ENCODE results near the gene DNAJC13. TPM values are rescaled to one million over a fixed set of nuclear protein-coding genes. Genes with fewer than 3 reads are reported as not detected.

The DNAJC13 gene
- total and polyA plus RNA-seq, 4 donors: 12.0 to 70.4 (median 32.9) TPM

GRCh38 chr3:132563420-132564069 lies 146.2 kb downstream of the DNAJC13 start:
- Histone ChIP-seq H3K9me3 (ENCODE audit: control insufficient read depth, low read length) (no peaks in the 10 kb centered on the region), H3K36me3 (ENCODE audit: control insufficient read depth in 1 of 2, insufficient read depth in 2 of 2, low read length in 1 of 2) (peaks cover 0 to 3% of the 10 kb centered on the region in 2 donors), H3K4me1 (ENCODE audit: control insufficient read depth in 1 of 2, insufficient read depth in 2 of 2, low read length in 2 of 2) (peaks cover 0 to 4% of the 10 kb centered on the region in 2 donors), H3K4me3 (ENCODE audit: low read length in 2 of 2) (no peak overlapping the region), H3K27ac (ENCODE audit: low read depth in 1 of 2, low read length in 2 of 2) (peak overlapping the region in 1 of 2 donors; percentile 28), H3K27me3 (ENCODE audit: control insufficient read depth in 1 of 2, insufficient read depth in 2 of 2, low read length in 1 of 2) (no peaks in the 10 kb centered on the region)
- 52 to 63% methylated on average over 4 of the region's 4 CpGs for WGBS, 2 donors
- ATAC-seq (ENCODE audit: low FRiP score) (no peak), DNase-seq (no peak)
- intact Hi-C loops (cut with DNase I): loop anchor here in 1 of 2 donors (5.0 kb wide), 1 partner anchor 34 kb away; the partner anchor contains the start of gene ACKR4

GRCh38 chr3:132564070-132564465 lies 146.8 kb downstream of the DNAJC13 start:
- no peak for DNase-seq
- WGBS, 2 donors: 89 to 92% methylated on average over 2 of the region's 2 CpGs
- Histone ChIP-seq H3K27me3 (ENCODE audit: control insufficient read depth in 1 of 2, insufficient read depth in 2 of 2, low read length in 1 of 2) (no peaks in the 10 kb centered on the region), H3K4me1 (ENCODE audit: control insufficient read depth in 1 of 2, insufficient read depth in 2 of 2, low read length in 2 of 2) (peaks cover 0 to 4% of the 10 kb centered on the region in 2 donors), H3K9me3 (ENCODE audit: control insufficient read depth, low read length) (no peaks in the 10 kb centered on the region), H3K4me3 (ENCODE audit: low read length in 2 of 2) (no peak overlapping the region), H3K27ac (ENCODE audit: low read depth in 1 of 2, low read length in 2 of 2) (peak overlapping the region in 1 of 2 donors; percentile 28), H3K36me3 (ENCODE audit: control insufficient read depth in 1 of 2, insufficient read depth in 2 of 2, low read length in 1 of 2) (peaks cover 0 to 2% of the 10 kb centered on the region in 2 donors)
- intact Hi-C loops (cut with DNase I): loop anchor here in 1 of 2 donors (5.0 kb wide), 1 partner anchor 33 kb away; the partner anchor contains the start of gene ACKR4
- no peak for ATAC-seq (ENCODE audit: low FRiP score)

- Histone ChIP-seq H3K4me3 (ENCODE audit: low read length in 2 of 2) (no peak overlapping the region), H3K36me3 (ENCODE audit: control insufficient read depth in 1 of 2, insufficient read depth in 2 of 2, low read length in 1 of 2) (no peaks in the 10 kb centered on the region), H3K27ac (ENCODE audit: low read depth in 1 of 2, low read length in 2 of 2) (no peak overlapping the region), H3K4me1 (ENCODE audit: control insufficient read depth in 1 of 2, insufficient read depth in 2 of 2, low read length in 2 of 2) (peaks cover 0 to 4% of the 10 kb centered on the region in 2 donors), H3K27me3 (ENCODE audit: control insufficient read depth in 1 of 2, insufficient read depth in 2 of 2, low read length in 1 of 2) (no peaks in the 10 kb centered on the region), H3K9me3 (ENCODE audit: control insufficient read depth, low read length) (no peaks in the 10 kb centered on the region)
- DNase-seq (no peak), ATAC-seq (ENCODE audit: low FRiP score) (no peak)
- intact Hi-C loops (cut with DNase I): no loop called here
- 59 to 67% methylated on average over 2 of the region's 2 CpGs for WGBS, 2 donors
Observed at GRCh38 chr3:132568422-132568821, 151.1 kb downstream of the DNAJC13 start.

- DNase-seq (no peak), ATAC-seq (ENCODE audit: low FRiP score) (peak; percentile 84)
- 2% methylated on average over 2 of the region's 2 CpGs for WGBS, 2 donors
- Histone ChIP-seq H3K4me1 (ENCODE audit: control insufficient read depth in 1 of 2, insufficient read depth in 2 of 2, low read length in 2 of 2) (peaks cover 4 to 6% of the 10 kb centered on the region in 2 donors), H3K4me3 (ENCODE audit: low read length in 2 of 2) (no peak overlapping the region), H3K9me3 (ENCODE audit: control insufficient read depth, low read length) (no peaks in the 10 kb centered on the region), H3K27me3 (ENCODE audit: control insufficient read depth in 1 of 2, insufficient read depth in 2 of 2, low read length in 1 of 2) (no peaks in the 10 kb centered on the region), H3K36me3 (ENCODE audit: control insufficient read depth in 1 of 2, insufficient read depth in 2 of 2, low read length in 1 of 2) (no peaks in the 10 kb centered on the region), H3K27ac (ENCODE audit: low read depth in 1 of 2, low read length in 2 of 2) (no peak overlapping the region)
- intact Hi-C loops (cut with DNase I): no loop called here
Observed at GRCh38 chr3:132569153-132569552, 151.9 kb downstream of the DNAJC13 start.

- no peaks in the 10 kb centered on the region for H3K9me3 ChIP-seq (ENCODE audit: control insufficient read depth, low read length)
- no peaks in the 10 kb centered on the region for H3K36me3 ChIP-seq (ENCODE audit: control insufficient read depth in 1 of 2, insufficient read depth in 2 of 2, low read length in 1 of 2)
- WGBS, 2 donors: 4 to 7% methylated on average over 1 of the region's 1 CpG
- peak overlapping the region in 1 of 2 donors; percentile 76 for H3K27ac ChIP-seq (ENCODE audit: low read depth in 1 of 2, low read length in 2 of 2)
- no peaks in the 10 kb centered on the region for H3K27me3 ChIP-seq (ENCODE audit: control insufficient read depth in 1 of 2, insufficient read depth in 2 of 2, low read length in 1 of 2)
- no peak overlapping the region for H3K4me3 ChIP-seq (ENCODE audit: low read length in 2 of 2)
- DNase-seq (no peak), ATAC-seq (ENCODE audit: low FRiP score) (peak; percentile 63)
- H3K4me1 ChIP-seq (ENCODE audit: control insufficient read depth in 1 of 2, insufficient read depth in 2 of 2, low read length in 2 of 2): peaks cover 5 to 7% of the 10 kb centered on the region in 2 donors
- intact Hi-C loops (cut with DNase I): no loop called here
Observed at GRCh38 chr3:132569580-132569979, 152.3 kb downstream of the DNAJC13 start.

GRCh38 chr3:132570016-132570415 lies 152.7 kb downstream of the DNAJC13 start:
- H3K4me1 ChIP-seq (ENCODE audit: control insufficient read depth in 1 of 2, insufficient read depth in 2 of 2, low read length in 2 of 2): peaks cover 5% of the 10 kb centered on the region in 2 donors
- no peak for ATAC-seq (ENCODE audit: low FRiP score)
- H3K36me3 ChIP-seq (ENCODE audit: control insufficient read depth in 1 of 2, insufficient read depth in 2 of 2, low read length in 1 of 2): no peaks in the 10 kb centered on the region
- no peak for DNase-seq
- WGBS, 2 donors: 50 to 52% methylated on average over 2 of the region's 2 CpGs
- intact Hi-C loops (cut with DNase I): no loop called here
- H3K4me3 ChIP-seq (ENCODE audit: low read length in 2 of 2): no peak overlapping the region
- H3K27ac ChIP-seq (ENCODE audit: low read depth in 1 of 2, low read length in 2 of 2): peak overlapping the region; percentile 48 to 76
- no peaks in the 10 kb centered on the region for H3K27me3 ChIP-seq (ENCODE audit: control insufficient read depth in 1 of 2, insufficient read depth in 2 of 2, low read length in 1 of 2)
- H3K9me3 ChIP-seq (ENCODE audit: control insufficient read depth, low read length): no peaks in the 10 kb centered on the region

GRCh38 chr3:132573797-132574211 lies 156.5 kb downstream of the DNAJC13 start:
- no peak for DNase-seq
- Histone ChIP-seq H3K36me3 (ENCODE audit: control insufficient read depth in 1 of 2, insufficient read depth in 2 of 2, low read length in 1 of 2) (no peaks in the 10 kb centered on the region), H3K4me3 (ENCODE audit: low read length in 2 of 2) (no peak overlapping the region), H3K27ac (ENCODE audit: low read depth in 1 of 2, low read length in 2 of 2) (peak overlapping the region in 1 of 2 donors; percentile 79), H3K9me3 (ENCODE audit: control insufficient read depth, low read length) (no peaks in the 10 kb centered on the region), H3K27me3 (ENCODE audit: control insufficient read depth in 1 of 2, insufficient read depth in 2 of 2, low read length in 1 of 2) (no peaks in the 10 kb centered on the region), H3K4me1 (ENCODE audit: control insufficient read depth in 1 of 2, insufficient read depth in 2 of 2, low read length in 2 of 2) (peaks cover 3 to 5% of the 10 kb centered on the region in 2 donors)
- intact Hi-C loops (cut with DNase I): no loop called here
- WGBS, 2 donors: 9% methylated on average over 5 of the region's 5 CpGs
- peak; percentile 53 for ATAC-seq (ENCODE audit: low FRiP score)

GRCh38 chr3:132587401-132587800 lies 170.1 kb downstream of the DNAJC13 start:
- Histone ChIP-seq H3K27me3 (ENCODE audit: control insufficient read depth in 1 of 2, insufficient read depth in 2 of 2, low read length in 1 of 2) (no peaks in the 10 kb centered on the region), H3K27ac (ENCODE audit: low read depth in 1 of 2, low read length in 2 of 2) (no peak overlapping the region), H3K4me3 (ENCODE audit: low read length in 2 of 2) (no peak overlapping the region), H3K4me1 (ENCODE audit: control insufficient read depth in 1 of 2, insufficient read depth in 2 of 2, low read length in 2 of 2) (peaks cover 0 to 2% of the 10 kb centered on the region in 2 donors), H3K36me3 (ENCODE audit: control insufficient read depth in 1 of 2, insufficient read depth in 2 of 2, low read length in 1 of 2) (no peaks in the 10 kb centered on the region), H3K9me3 (ENCODE audit: control insufficient read depth, low read length) (no peaks in the 10 kb centered on the region)
- intact Hi-C loops (cut with DNase I): no loop called here
- WGBS, 2 donors: 75 to 89% methylated on average over 1 of the region's 1 CpG
- DNase-seq: no peak
- no peak for ATAC-seq (ENCODE audit: low FRiP score)
